Measurements from ENCODE around the gene RAB25. TPM values are rescaled to one million over a fixed set of nuclear protein-coding genes. Genes with fewer than 3 reads are reported as not detected.
A peak's percentile ranks its signal among the peaks of the same experiment; 100 is the strongest.
"Not testable (repeated sequence)": the region's sequence is repeated elsewhere in the genome, so short reads cannot be mapped to it uniquely, and the experiment has no call there.

The RAB25 gene
- total RNA-seq, 1 donor from 2014 or later = not detected

DNA sequence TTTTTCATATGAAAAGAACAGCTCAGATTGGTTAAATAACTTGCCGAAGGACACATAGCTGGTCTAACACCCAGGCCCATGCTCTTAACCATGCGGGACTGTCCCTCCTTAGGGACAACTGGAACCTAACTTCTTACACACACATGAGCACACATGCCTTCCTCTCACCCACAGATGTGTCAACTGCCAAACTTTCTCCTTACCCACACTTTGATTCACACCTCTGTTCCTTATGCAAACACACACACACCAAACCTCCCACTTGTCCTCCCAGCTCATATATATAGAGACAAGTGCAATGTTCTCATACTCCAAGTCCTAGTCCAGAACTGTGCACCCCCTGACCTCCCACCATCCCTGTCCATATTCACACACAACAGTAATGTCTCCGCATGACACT lies 4.3 kb downstream of the RAB25 start:
- Mint-ChIP-seq H3K27ac (ENCODE audit: unreplicated experiment) (no peak overlapping the region), H3K9me3 (ENCODE audit: low read depth) (no peaks in the 10 kb centered on the region), H3K27me3 (ENCODE audit: low read depth) (no peaks in the 10 kb centered on the region), H3K36me3 (ENCODE audit: low read depth) (no peaks in the 10 kb centered on the region), H3K4me3 (ENCODE audit: unreplicated experiment) (no peak overlapping the region), H3K4me1 (ENCODE audit: low read depth) (no peaks in the 10 kb centered on the region)
- TF ChIP-seq, protein P1, sequence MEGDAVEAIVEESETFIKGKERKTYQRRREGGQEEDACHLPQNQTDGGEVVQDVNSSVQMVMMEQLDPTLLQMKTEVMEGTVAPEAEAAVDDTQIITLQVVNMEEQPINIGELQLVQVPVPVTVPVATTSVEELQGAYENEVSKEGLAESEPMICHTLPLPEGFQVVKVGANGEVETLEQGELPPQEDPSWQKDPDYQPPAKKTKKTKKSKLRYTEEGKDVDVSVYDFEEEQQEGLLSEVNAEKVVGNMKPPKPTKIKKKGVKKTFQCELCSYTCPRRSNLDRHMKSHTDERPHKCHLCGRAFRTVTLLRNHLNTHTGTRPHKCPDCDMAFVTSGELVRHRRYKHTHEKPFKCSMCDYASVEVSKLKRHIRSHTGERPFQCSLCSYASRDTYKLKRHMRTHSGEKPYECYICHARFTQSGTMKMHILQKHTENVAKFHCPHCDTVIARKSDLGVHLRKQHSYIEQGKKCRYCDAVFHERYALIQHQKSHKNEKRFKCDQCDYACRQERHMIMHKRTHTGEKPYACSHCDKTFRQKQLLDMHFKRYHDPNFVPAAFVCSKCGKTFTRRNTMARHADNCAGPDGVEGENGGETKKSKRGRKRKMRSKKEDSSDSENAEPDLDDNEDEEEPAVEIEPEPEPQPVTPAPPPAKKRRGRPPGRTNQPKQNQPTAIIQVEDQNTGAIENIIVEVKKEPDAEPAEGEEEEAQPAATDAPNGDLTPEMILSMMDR (IDR thresholded peaks at IDR 0.05) = no peak
- DNase-seq (ENCODE audit: low spot score) = no peak

DNA sequence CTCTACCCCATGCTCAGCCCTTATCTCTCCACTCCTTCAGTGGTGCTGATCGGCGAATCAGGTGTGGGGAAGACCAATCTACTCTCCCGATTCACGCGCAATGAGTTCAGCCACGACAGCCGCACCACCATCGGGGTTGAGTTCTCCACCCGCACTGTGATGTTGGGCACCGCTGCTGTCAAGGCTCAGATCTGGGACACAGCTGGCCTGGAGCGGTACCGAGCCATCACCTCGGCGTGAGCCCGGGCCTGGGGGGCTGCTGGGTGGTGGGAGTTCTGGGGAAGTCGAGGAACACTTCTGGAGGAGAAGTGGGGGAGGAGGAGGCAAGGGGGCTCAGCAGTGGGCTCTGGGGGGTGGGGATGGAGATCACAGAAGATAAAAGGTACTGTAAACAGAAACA lies 4.9 kb downstream of the RAB25 start:
- Mint-ChIP-seq H3K9me3 (ENCODE audit: low read depth) (no peaks in the 10 kb centered on the region), H3K27ac (ENCODE audit: unreplicated experiment) (no peak overlapping the region), H3K4me3 (ENCODE audit: unreplicated experiment) (no peak overlapping the region), H3K27me3 (ENCODE audit: low read depth) (no peaks in the 10 kb centered on the region), H3K4me1 (ENCODE audit: low read depth) (no peaks in the 10 kb centered on the region), H3K36me3 (ENCODE audit: low read depth) (no peaks in the 10 kb centered on the region)
- TF ChIP-seq, protein P1 (IDR thresholded peaks at IDR 0.05) = no peak
- no peak for DNase-seq (ENCODE audit: low spot score)

DNA sequence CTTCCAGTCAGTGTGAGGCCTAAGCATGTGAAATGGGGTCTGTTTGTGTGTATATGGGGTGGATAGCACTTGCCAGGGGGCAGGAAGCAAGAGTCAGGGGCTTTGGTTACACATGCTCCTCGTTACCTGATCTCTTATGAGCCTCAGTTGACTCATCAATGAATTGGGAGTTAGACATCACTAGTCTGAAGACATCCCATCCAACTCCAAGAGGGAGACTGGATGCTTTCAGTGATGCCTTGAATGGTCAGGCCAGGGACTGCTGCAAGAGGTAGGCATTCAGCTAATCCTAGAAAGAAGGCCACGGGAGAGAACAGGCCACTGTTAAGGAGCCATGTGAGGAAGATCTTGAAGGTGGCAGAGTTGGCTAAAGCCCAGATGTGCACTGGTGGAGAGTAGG lies 6.3 kb downstream of the RAB25 start:
- Mint-ChIP-seq H3K4me1 (ENCODE audit: low read depth) (no peaks in the 10 kb centered on the region), H3K4me3 (ENCODE audit: unreplicated experiment) (no peak overlapping the region), H3K27ac (ENCODE audit: unreplicated experiment) (no peak overlapping the region), H3K9me3 (ENCODE audit: low read depth) (no peaks in the 10 kb centered on the region), H3K27me3 (ENCODE audit: low read depth) (no peaks in the 10 kb centered on the region), H3K36me3 (ENCODE audit: low read depth) (no peaks in the 10 kb centered on the region)
- TF ChIP-seq, protein P1 (IDR thresholded peaks at IDR 0.05) = no peak
- no peak for DNase-seq (ENCODE audit: low spot score)

DNA sequence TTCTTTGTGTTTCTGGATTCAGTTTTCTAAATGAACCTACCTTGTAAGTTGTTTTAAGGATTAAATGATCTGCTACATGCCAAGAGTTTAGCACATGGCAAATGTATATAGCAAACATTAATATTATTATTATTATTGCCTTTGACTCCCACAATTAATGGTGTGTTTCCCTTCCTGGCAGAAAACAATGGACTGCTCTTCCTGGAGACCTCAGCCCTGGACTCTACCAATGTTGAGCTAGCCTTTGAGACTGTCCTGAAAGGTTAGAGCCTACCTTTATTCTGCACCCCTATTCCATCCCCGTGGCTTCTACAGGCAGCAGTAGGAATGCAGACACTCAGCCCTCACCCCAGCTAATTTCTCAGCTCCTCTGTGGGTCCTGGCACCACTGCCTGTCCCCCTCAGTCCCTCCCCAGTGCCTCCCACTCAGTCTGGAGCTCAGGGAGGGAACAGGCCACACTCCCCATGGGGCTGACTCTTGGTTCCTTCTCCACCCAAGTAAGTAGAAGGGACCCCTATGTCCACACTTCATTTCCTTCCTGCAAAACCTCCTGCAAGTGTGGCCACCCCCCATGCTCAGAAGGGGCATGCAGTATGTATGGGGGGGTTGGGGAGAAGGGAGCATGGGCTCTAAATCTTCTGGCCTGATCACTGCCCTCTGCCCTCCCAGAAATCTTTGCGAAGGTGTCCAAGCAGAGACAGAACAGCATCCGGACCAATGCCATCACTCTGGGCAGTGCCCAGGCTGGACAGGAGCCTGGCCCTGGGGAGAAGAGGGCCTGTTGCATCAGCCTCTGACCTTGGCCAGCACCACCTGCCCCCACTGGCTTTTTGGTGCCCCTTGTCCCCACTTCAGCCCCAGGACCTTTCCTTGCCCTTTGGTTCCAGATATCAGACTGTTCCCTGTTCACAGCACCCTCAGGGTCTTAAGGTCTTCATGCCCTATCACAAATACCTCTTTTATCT lies 8.8 kb downstream of the RAB25 start:
- Mint-ChIP-seq H3K9me3 (ENCODE audit: low read depth) (no peaks in the 10 kb centered on the region), H3K27me3 (ENCODE audit: low read depth) (no peaks in the 10 kb centered on the region), H3K4me1 (ENCODE audit: low read depth) (no peaks in the 10 kb centered on the region), H3K4me3 (ENCODE audit: unreplicated experiment) (no peak overlapping the region), H3K36me3 (ENCODE audit: low read depth) (peaks cover 2% of the 10 kb centered on the region), H3K27ac (ENCODE audit: unreplicated experiment) (peak overlapping the region; percentile 2)
- TF ChIP-seq, protein P1 (IDR thresholded peaks at IDR 0.05) = no peak
- DNase-seq (ENCODE audit: low spot score) = no peak

DNA sequence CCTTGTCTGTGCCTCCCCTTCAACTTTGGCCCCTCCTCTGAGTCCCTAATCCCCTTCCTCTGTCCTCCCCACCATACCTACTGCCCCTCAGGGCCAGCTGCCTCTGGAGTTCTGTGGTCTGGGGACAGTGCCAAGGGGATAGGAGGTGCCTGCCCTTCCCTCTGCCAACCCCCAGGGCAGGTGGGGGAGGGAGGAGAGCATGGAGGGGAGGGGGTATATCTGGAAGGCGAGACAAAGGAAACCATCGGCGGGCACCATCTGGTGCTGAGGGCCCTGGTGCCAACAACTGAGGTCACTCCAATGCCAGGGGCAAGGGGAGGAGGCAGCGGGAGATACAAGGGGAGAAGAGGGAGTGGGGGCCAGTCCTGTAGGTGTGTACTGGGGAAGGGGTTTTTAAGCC lies 9.6 kb downstream of the RAB25 start:
- Mint-ChIP-seq H3K27me3 (ENCODE audit: low read depth) (no peaks in the 10 kb centered on the region), H3K4me1 (ENCODE audit: low read depth) (peaks cover 5% of the 10 kb centered on the region), H3K9me3 (ENCODE audit: low read depth) (no peaks in the 10 kb centered on the region), H3K27ac (ENCODE audit: unreplicated experiment) (peak overlapping the region; percentile 2), H3K36me3 (ENCODE audit: low read depth) (peaks cover 3% of the 10 kb centered on the region), H3K4me3 (ENCODE audit: unreplicated experiment) (no peak overlapping the region)
- TF ChIP-seq, protein P1 (IDR thresholded peaks at IDR 0.05) = no peak
- no peak for DNase-seq (ENCODE audit: low spot score)

DNA sequence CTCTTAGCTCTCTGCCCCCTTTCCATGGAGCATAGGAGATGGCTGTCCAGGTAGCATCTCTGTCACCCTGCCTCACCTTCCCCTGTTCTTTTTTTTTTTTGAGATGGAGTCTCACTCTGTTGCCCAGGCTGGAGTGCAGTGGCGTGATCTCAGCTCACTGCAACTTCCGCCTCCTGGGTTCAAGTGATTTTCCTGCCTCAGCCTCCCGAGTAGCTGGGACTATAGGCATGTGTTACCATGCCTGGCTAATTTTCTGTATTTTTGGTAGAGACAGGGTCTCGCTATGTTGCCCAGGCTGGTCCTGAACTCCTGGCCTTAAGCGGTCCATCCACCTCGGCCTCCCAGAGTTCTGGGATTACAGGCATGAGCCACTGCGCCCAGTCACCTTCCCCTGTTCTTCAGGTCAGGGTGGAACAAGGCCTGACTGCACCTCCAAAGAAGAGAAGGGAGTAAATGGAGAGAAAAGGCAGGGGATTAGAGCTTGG lies 10.4 kb downstream of the RAB25 start:
- not testable (repeated sequence) for H3K9me3 Mint-ChIP-seq (ENCODE audit: low read depth); H3K36me3 Mint-ChIP-seq (ENCODE audit: low read depth)

More for the DNA sequence above, 10.4 kb downstream of the RAB25 start:
- not testable (repeated sequence) for H3K27me3 Mint-ChIP-seq (ENCODE audit: low read depth); DNase-seq (ENCODE audit: low spot score); H3K4me3 Mint-ChIP-seq (ENCODE audit: unreplicated experiment); H3K27ac Mint-ChIP-seq (ENCODE audit: unreplicated experiment)
- peaks cover 11% of the 10 kb centered on the region for H3K4me1 Mint-ChIP-seq (ENCODE audit: low read depth)
